Stimulated activated CD4-positive, alpha-beta T cell treated with anti-CD3 and anti-CD28 coated beads, Interleukin-2, amount 100 ng/mL, for 4 hours (primary cell): ENCODE results near the gene DLST.

Experiments used
- DNase-seq: peaks from one replicate; pipeline ENCODE4 v3.0.0-alpha.2; 2020; ENCODE audit warnings: low read depth

Gene DLST

GRCh38 chr14:74881431-74882102, at the start of gene DLST:
TSS of gene DLST (plus strand) at chr14:74881916. CDS start at chr14:74881954, 38 bp downstream.
- peak; percentile 68 for DNase-seq

GRCh38 chr14:74832849-74833248, 48.9 kb upstream of the DLST start:
- DNase-seq: no peak

- DNase-seq: no peak
Observed at GRCh38 chr14:74834692-74835392, 46.9 kb upstream of the DLST start.

GRCh38 chr14:74835645-74836250, 46.0 kb upstream of the DLST start:
- DNase-seq: no peak

- DNase-seq: no peak
Observed at GRCh38 chr14:74836251-74836960, 45.3 kb upstream of the DLST start.

GRCh38 chr14:74838166-74838565, 43.5 kb upstream of the DLST start:
- DNase-seq: no peak

GRCh38 chr14:74840603-74841030, 41.1 kb upstream of the DLST start:
- DNase-seq: no peak

- DNase-seq: no peak
Observed at GRCh38 chr14:74841230-74842207, 40.2 kb upstream of the DLST start.

- DNase-seq: no peak
Observed at GRCh38 chr14:74843653-74844052, 38.1 kb upstream of the DLST start.

GRCh38 chr14:74846168-74846567, 35.5 kb upstream of the DLST start:
- DNase-seq: no peak

GRCh38 chr14:74846968-74847665, 34.6 kb upstream of the DLST start:
- no peak for DNase-seq

- no peak for DNase-seq
Observed at GRCh38 chr14:74848768-74849167, 32.9 kb upstream of the DLST start.

- DNase-seq: no peak
Observed at GRCh38 chr14:74852922-74853530, 28.7 kb upstream of the DLST start.

- DNase-seq: no peak
Observed at GRCh38 chr14:74853581-74853980, 28.1 kb upstream of the DLST start.

GRCh38 chr14:74855021-74855420, 26.7 kb upstream of the DLST start:
- no peak for DNase-seq

GRCh38 chr14:74855945-74856344, 25.8 kb upstream of the DLST start:
- DNase-seq: no peak

- DNase-seq: no peak
Observed at GRCh38 chr14:74856366-74856765, 25.4 kb upstream of the DLST start.

- no peak for DNase-seq
Observed at GRCh38 chr14:74858022-74858421, 23.7 kb upstream of the DLST start.

GRCh38 chr14:74859757-74860552, 21.8 kb upstream of the DLST start:
- DNase-seq: no peak
